Right kidney (tissue), 9 donors: Measurements from ENCODE around the gene CNN1.

Experiments
- DNase-seq: peaks from one replicate; pipeline ENCODE4 v3.0.0-alpha.2; 2016
- long read RNA-seq, 8 donors: transcript quantifications; one replicate each; lab custom pipeline, GENCODE V29; 2026

The CNN1 gene
- long read RNA-seq, donor 1, partial matches to known transcripts: 0 of 4 reads
- long read RNA-seq, donor 1, other reads (novel, unspliced or antisense): 0 of 4 reads
- long read RNA-seq, donor 2: 0 reads
- long read RNA-seq, donor 3: 0 reads
- long read RNA-seq, donor 4: 0 reads
- long read RNA-seq, donor 5: 0 reads
- long read RNA-seq, donor 6: 0 reads
- long read RNA-seq, donor 7: 0 reads
- long read RNA-seq, donor 8: 0 reads

DNA sequence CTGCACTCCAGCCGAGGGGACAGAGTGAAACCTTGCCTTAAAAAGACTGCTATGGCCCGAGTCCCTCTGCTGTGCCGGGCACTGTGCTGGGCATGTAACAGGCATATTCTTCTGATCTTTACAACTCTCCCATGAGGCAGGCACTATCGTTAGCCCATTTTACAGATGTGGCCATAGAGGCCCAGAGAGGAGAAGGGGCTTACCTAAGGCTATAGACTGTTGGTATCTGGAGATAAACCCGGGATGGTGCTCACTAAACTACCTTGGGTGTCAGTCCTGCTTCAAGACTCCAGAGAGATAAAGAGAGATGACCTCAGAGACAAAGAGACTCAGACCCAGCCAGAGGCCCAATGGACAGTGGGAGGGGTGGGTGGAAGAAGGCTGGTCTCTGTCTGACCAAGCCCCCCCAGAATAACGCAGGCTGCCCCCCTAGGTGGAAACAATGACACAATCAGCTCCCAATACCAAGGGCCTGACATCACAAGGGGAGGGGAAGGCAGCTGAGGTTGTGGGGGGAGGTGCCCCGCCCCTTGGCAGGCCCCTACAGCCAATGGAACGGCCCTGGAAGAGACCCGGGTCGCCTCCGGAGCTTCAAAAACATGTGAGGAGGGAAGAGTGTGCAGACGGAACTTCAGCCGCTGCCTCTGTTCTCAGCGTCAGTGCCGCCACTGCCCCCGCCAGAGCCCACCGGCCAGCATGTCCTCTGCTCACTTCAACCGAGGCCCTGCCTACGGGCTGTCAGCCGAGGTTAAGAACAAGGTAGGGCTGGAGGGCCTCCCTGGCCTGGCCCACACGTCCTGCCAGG lies at the start of gene CNN1:
Gene CNN1, plus strand, starts transcription at position 620 of the 805 bp plus-strand sequence. Its CDS starts 77 bp downstream, at position 697.
- DNase-seq: peak; percentile 43

DNA sequence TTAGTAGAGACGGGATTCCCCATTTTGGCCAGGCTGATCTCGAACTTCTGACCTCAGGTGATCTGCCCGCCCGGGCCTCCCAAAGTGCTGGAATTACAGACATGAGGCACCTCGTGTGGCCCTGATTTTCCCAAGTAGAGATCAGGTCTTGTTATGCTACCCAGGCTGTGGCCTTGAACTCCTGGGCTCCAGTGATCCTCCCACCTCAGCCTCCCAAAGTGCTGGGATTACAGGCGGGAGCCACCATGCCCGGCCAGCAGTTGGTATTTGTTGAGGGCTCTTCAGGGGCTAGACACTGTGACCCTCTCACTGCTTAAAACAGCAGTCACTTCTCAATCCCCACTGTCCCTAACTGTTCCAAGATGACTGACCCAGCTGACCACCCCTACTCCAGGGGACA lies 49.3 kb upstream of the CNN1 start:
- DNase-seq: no peak

DNA sequence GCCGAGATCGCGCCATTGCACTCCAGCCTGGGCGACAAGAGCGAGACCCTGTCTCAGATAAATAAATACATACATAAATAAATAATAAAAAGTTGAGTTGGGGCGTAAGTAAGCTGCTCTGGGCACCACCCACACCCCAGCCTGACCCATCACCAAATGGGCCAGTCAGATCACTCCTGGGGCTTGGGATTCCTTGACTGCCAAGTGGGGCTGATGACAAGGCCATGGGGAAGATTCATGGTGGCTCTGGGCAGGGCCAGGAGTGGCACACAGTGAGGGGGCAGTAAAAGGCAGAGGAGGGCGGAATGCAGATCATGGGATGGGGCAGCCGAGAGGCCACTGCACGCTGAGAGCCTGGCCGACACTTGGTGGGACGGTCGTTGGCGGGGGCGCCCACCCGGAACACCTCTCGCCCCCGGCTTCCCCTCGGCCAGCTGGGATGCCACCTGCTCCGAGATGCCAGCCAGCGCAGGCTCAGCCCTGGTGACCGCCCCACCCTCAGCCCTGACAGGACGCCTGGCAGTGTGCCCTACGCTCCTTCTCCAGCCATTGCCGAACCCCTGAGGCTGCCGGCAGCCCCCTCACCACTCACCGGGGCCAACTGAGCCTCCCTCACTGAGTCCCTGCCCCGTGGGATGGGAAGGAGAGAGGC lies 43.9 kb upstream of the CNN1 start:
- no peak for DNase-seq

DNA sequence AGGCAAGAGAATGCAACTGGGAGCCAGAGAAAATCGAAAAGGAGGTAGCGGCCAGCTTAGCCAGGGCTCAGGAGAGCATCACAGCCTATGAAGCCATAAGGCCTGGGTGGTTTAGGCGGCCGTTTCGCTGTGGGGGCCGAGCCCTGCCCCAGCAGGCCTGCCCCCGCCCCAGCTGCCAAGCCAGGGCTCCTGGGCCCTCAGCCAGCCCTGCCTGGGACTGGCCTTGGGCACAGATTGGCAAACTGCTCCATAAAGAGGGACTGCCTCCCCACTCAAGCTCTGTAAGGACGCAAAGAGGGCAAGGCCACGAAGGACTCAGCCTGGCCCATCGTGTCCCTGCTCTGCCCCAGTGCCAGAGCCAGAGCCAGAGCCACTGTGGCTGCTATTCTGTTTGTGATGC lies 43.2 kb upstream of the CNN1 start:
- no peak for DNase-seq

DNA sequence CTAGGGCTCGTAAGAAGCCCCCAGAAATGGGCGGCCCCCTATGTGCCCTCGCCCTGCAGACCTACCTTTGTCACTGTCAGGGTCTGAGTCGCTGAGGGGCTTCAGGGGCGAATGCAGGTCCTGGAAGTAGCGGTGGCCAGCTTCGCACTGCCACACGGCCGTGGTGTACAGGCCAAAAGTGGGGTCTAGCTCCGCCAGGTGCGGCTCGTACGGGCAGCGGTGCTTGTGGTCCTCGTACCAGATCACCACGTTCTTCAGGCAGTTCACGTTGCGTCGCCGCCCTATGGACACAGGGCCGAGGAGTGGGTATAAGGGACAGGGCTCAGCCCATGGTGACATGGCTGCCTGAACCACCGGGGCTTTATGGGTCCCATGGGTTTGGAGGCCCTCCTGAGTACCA lies 42.8 kb upstream of the CNN1 start:
- no peak for DNase-seq

DNA sequence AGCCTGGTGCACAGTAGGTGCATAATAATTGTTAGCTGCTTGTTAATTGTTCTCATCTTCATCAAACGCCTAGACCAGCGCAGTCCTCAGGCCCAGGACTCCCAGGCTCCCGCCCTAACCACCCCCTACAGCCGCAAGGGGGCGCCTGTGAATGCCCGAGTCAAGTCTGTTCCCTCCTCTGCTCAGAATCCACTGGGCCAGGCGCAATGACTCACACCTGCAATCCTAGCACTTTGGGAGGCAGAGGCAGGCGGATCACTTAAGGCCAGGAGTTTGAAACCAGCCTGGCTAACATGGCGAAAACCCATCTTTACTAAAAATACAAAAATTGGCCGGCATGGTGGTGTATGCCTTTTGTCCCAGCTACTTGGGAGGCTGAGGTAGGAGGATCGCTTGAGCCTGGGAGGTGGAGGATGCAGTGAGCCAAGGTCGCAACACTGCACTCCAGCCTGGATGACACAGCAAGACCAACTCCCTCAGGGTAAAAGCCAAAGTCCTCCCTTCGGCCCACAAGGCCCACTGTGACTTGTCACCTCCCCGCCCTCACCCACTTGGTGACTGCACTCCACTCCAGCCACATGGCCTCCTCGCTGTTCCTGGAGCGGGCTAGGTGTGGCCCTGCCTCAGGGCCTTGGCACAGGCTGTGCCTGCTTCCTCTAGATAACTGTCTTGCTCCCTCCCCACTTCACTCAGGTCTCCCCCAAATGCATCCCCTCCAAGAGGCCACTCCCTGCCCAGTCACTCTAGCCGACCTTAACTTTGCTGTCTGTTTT lies 42.1 kb upstream of the CNN1 start:
- DNase-seq: no peak

DNA sequence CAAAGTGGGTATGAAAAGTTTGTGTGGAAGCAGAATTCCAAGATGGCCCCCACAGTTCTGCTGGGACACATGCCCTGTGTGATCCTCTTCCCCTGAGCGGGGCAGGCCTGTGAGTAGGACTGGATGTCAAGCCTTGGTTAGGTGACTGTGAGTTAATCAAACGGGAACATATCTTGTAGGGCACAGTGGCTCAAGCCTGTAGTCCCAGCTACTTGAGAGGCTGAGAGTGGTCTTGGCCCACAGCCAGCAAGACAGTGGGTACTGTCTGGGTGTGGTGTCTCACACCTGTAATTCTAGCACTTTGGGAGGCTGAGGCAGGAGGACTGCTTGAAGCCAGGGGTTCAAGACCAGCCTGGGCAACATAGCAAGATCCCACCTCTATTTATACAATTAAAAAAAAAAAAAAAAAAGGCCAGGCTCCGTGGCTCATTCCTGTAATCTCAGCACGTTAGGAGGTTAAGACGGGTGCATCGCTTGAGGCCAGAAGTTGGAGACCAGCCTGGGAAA lies 39.4 kb upstream of the CNN1 start:
- no peak for DNase-seq

DNA sequence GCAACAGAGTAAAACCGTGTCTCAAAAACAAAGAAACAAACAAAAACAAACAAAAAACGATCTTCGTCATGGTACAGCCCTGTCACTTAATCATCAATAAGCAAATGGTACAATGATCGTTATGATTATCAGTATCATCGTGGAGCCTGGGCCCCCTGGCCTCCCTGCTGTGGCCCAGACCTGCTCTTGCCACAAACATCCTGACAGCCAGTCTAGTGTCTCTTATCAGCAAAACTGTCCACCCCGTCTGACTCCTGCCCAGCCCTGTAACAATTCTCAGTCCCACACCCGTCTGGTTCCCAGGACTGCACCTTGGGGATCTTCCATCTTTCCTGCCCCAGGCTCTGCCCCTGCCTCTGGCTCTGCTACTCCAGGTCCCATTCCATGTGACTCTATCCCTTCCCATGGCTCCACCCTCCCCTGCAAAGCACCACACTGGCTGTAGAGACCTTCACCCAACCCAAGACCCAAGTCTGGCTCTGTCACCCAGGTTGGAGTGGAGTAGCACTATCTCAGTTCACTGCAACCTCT lies 38.7 kb upstream of the CNN1 start:
- DNase-seq: no peak

DNA sequence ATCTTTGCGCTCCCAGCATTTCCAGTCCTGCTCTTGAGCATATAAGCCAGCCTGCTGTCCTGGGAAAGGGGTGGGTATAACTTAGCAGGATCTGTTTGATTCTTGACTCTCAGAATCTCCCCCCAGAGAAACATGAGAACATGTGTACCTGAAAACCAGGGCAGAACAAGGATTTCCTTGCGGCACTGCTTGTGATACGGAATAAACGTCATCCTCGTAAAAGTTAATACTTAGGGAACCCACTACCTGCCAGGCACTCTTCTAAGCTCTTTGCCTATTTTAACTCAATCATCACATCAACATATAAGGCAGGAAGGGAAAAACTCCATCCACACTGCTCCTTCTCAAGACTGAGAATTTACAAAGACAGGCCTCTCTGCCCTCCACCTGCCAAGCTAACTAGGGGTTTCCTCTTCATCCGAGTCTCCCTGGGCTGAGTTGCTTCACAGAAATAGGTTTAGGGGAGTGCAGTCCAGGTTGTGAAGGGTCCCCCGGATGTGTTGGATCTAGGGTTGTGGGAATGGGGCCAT lies 34.1 kb upstream of the CNN1 start:
- no peak for DNase-seq

DNA sequence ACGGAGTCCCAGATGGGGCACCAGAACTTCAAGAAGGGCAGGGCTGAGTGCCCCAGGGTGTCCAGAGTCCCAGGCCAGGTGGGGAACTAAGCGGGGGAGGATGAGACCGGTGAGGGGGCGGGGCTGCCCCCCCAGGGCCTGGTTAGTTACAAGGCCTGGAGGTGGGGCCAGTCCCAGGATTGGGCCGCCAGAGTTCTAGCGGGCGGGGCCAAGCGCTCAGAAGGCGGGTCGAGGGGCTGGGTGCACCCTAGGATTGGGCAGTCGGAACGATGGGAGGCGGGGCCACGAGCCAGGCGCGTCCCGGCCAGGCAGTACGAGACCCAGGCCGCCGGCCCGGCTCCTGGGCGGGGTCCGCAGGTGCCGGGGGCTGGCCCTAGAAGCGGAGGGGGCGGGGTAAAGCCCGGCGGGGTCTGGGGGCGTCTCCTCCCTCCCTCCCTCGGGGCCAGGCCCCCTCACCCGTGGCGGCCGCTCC lies 33.6 kb upstream of the CNN1 start:
- no peak for DNase-seq

DNA sequence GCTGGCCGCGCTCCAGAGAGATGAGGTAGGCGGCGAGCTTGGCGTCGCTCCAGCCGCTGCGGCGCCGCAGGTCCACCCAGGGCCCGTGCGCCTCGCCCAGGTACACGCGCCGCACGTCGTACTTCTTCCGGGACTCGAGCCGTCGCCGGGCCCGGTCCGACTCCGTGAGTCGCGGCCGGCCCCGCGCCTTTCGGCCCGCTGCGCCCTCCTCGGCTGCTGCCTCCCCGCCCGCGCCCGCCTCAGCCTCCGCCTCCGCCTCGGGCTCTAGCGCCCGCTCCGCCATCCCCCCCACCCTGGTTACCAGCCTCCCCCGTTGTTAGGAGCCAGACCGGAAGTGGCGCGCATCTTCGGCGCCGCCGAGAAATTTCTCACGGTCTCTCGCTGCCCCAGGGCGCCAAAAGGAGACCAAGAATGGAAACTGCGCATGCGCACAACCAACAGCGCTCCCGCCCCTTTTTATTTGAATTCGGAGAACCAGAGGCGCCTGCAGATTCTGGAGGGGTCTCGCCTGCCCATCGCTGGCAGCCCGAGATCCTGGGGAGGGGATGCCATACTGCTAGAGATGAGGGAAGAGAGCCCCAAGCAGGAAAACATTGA lies 33.0 kb upstream of the CNN1 start, which contains the start of gene ZNF653:
Gene ZNF653, minus strand, starts transcription at position 336 of the 597 bp plus-strand sequence. Its CDS starts 53 bp downstream, at position 283.
- DNase-seq: peak; percentile 97

DNA sequence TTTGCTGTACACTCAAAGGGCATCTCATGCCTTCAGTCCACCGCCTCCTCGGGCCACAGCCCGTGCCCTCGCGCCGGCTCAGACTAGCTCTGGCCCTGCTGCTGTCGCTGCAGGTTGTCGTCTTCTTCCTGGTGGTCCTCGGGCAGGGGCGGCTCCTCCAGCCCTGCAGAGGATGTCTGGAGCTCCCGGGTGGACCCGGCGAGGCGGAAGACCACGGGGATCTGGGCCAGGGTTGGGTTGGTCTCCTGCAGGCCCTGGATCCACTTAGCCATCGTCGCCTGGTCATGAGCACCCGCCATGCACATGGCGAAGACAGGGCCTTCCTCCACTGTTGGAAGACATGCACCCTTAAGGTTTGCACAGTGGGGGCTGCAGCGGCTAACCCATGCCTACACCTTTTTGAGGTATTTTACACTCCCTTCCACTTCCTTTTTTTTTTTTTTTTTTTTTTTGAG lies 32.5 kb upstream of the CNN1 start:
- no peak for DNase-seq

DNA sequence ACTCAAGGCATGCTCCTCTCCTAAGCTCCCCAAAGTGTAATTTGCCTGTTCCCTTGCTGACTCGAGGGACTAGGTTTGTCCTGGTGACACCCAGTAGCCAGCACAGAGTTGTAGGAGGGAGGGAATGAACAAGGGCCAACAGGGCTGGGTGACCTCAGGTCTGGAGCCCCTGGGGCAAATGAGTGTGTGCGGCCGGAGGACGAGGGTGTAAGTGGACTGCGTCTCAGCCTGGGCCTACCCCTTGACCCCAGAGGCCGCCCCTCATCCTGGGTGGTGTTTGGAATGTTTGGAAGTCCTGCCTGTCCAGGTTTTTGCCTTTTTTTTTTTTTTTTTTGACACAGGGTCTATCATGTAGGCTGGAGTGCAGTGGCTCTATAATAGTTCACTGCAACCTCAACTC lies 31.7 kb upstream of the CNN1 start:
- no peak for DNase-seq

DNA sequence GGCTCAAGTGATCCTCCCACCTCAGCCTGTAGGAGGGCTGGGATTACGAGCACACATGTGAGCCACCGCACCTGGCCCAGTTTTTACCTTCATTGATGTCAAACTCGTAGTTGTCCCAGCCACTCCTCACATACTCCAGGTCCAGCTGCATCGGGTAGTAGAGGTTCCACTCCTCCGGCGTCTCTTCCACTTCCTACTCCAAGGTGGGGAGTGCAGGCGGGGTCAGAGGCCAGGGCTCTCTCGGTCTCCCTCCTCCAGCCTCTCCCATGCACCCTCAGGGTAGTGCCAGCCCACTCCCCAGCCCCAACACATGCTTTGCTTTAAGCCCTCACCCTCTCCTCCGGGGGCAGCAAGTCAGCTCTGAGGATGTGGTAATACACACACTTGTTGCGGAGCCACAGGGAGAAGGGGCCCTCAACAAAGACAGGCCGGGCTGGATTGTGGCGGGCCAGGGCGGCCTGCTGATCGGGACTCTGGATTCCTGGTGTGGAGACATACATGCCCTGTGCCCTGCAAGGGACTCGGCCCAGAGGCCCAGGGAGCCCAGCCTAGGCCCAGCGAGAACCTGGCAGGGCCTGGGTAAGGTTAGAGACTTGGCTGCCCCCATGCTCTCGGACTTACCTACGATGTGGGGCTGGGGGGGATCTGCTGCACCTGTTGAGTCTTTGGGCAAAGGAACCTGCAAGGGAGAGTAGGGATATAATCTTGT lies 31.1 kb upstream of the CNN1 start:
- DNase-seq: no peak

DNA sequence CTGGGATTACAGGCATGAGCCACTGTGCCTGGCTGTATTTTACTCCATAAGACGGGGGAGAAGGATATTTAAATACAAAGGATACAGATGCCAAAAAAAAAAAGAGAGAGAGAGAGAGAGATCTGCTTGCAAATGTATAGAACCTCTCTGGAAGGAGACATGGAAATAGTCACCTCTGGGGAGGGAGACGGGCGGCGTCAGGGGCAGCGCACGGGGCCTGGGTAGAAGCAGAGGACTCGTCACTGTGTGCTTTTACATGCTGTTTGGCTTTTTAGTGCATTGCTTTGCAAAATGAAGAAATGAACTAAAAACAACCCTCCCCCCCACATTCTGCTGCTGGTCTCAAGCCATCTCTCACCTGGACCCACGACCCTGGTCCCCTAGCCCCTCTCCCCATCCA lies 28.2 kb upstream of the CNN1 start:
- DNase-seq: no peak

DNA sequence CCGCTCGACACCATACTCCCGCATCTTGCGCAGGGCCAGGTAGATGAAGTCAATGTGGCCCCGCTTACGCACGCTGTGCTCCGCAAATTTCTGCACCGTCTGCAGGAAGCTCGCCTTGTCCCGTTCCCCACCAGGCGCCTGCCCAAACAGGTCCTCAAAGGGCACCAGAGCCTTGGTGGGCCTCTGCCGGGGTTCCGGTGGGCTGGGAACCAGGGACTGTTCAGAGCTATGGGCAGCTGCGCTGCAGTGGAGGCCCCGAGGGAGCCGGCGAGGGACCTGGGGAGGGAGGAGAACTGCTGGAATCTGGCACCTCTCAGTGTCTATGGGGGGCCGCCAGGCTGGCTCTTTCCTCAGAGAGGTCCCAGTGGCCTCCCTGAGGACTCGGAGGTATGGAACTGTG lies 24.7 kb upstream of the CNN1 start:
- DNase-seq: no peak

DNA sequence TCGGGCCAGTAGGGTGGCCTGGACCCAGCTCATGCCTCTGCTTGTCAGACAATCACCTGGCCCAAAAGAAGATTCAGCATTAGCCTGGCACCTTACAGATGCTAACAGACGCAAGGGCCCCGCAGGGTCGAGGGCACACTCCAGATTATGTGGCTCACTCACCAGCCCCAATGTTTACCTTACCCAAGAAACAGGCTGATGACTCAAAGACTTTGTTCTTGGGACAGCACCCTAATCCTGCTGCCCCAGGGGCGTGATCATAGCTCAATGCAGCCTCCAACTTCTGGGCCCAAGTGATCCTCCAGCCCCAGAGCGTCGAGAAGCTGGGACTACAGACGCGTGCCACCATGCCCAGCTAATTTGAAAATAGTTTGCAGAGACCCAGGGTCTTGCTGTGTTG lies 19.5 kb upstream of the CNN1 start:
- no peak for DNase-seq

DNA sequence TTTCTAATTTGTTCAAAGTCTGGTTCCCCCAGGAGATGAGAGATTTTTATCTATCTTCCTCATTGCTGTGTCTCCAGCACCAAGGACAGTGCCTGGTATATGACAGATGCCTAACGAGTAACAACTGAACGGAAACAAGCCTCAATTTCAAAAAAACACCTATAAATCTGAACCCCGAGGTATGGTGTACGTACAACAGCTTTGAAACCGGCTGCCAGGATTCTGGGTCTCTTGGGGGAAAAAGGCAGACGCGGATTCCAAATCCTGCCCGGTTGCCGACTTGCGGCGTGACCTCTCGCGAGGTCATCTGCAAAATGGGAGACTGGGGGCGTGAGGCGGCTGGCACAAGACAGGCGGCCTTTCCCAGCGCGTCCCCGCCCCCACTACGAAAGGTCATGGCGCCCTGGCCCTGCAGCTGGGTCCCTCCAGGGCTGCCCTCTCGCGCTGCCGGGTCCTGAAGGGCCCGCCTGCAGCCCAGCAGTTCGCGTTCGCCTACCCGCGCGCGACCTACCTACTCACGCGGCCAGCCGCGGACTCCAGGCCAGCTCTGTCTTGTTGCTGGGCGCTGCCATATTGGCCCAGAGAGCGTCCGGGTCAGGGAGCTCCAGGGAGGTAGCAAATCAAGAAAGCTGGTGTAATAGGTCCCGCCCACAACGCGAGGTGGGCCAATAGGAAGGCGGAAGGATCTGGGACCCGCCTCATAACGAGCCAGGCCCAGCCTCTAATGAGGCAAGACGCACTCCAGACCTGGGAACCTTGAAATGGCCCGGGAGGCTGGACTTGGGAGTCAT lies 9.9 kb upstream of the CNN1 start, which contains the start of gene ECSIT:
Gene ECSIT, minus strand, starts transcription at position 584 of the 791 bp plus-strand sequence. CDS start 9,964 bp downstream, outside the sequence.
- DNase-seq: peak; percentile 98

DNA sequence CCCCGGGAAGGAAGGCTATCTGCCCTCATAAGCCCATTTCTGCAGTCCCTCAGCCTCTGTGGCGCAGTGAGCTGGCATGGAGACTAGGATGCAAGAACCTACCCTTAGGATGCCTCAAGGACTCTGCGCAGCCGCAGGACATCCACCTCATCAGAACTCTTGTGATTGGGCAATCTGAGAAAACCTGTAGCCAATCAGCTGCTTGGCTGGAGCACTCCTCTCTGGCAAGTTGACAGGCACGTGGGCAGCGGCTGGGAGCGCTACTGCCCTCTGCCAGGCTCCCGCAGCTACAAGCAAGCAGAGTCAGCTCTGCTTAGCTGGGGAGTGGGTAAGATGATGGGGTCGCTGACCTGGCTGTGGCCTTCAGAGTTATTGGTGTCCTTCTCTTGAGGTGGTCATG lies 8.2 kb upstream of the CNN1 start:
- no peak for DNase-seq

DNA sequence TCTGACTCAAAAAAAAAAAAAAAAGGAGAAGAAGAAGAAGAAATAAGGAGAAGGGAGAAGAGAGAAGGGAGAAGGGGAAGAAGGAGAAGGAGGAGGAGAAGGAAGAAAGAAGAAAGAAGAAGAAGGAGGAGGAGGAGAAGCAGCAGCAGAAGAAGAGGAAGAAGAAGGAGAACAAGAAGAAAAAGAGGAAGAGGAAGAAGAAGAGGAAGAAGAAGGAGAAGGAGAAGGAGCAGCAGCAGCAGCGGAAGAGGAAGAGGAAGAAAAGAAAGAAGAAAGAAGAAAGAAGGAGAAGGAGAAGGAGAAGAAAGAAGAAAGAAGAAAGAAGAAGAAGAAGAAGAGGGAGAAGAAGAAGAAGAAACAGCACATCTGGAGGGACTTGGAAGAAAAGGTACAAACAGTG lies 4.1 kb upstream of the CNN1 start:
- no peak for DNase-seq
